ENCODE results near the gene PRUNE2.

GRCh38 chr9:76859860-76860259 is 46.1 kb downstream of the PRUNE2 start:
- TF ChIP-seq EZH2 (IDR thresholded peaks at IDR 0.05; ENCODE audit: insufficient read depth, low read length): no peak
- no peak for TF ChIP-seq CTCF (IDR thresholded peaks at IDR 0.05; ENCODE audit: insufficient read depth, low read depth, low read length)
